Lung (tissue), 12 donors: Measurements from ENCODE around the gene AP2A2. TPM values are rescaled to one million over a fixed set of nuclear protein-coding genes. Genes with fewer than 3 reads are reported as not detected.

Source experiments
- ATAC-seq: fragments of 200-7000 bp; cut with Tn5 transposase; one replicate; pipeline ENCODE4 v1.9.1; 2020; ENCODE audit warnings: moderate number of reproducible peaks; ENCODE audit not compliant: insufficient read depth, low FRiP score
- DNase-seq, 3 donors: peaks; one replicate each; pipeline ENCODE4 v3.0.0-alpha.2; 2013 to 2017
- H3K27ac ChIP-seq, 2 donors: one replicate each; pipeline ENCODE4 v1.5.1; 2013; ENCODE audit warnings: mild to moderate bottlenecking in 2 of 2, moderate library complexity in 2 of 2, control low read depth in 1 of 2, inconsistent platforms in 1 of 2, low read depth in 1 of 2, low read length in 1 of 2
- H3K27me3 ChIP-seq, 3 donors: one replicate each; pipeline ENCODE4 v1.5.1; 2013; ENCODE audit warnings: low read length in 2 of 3; ENCODE audit not compliant: control insufficient read depth in 3 of 3, insufficient read depth in 3 of 3
- H3K36me3 ChIP-seq, 4 donors: one replicate each; pipeline ENCODE4 v1.5.1; 2013; ENCODE audit warnings: low read length in 4 of 4, mild to moderate bottlenecking in 1 of 4, moderate library complexity in 1 of 4; ENCODE audit not compliant: control insufficient read depth in 4 of 4, insufficient read depth in 4 of 4
- H3K4me1 ChIP-seq, 5 donors: one replicate each; pipeline ENCODE4 v1.5.1; 2013; ENCODE audit warnings: low read length in 5 of 5, mild to moderate bottlenecking in 2 of 5, moderate library complexity in 1 of 5; ENCODE audit not compliant: control insufficient read depth in 5 of 5, insufficient read depth in 5 of 5
- H3K4me3 ChIP-seq: one replicate; pipeline ENCODE4 v1.5.1; 2013; ENCODE audit warnings: mild to moderate bottlenecking, control low read depth, moderate library complexity
- H3K9ac ChIP-seq, 2 donors: one replicate each; pipeline ENCODE4 v1.5.1; 2013; ENCODE audit warnings: low read length in 2 of 2, control low read depth in 1 of 2; ENCODE audit not compliant: insufficient read depth in 1 of 2
- H3K9me3 ChIP-seq, 4 donors: one replicate each; pipeline ENCODE4 v1.5.1; 2013; ENCODE audit warnings: low read length in 3 of 4, mild to moderate bottlenecking in 1 of 4, moderate library complexity in 1 of 4; ENCODE audit not compliant: control insufficient read depth in 4 of 4, insufficient read depth in 3 of 4
- CTCF ChIP-seq: IDR thresholded peaks from 2 replicates; pipeline ENCODE4 v1.5.1; 2012; ENCODE audit warnings: mild to moderate bottlenecking; ENCODE audit errors: control extremely low read depth, extremely low read depth
- WGBS, 2 donors: extraction: QIAGEN DNeasy Blood & Tissue Kit; methylation state at CpG; one replicate each; pipeline ENCODE4 v1.1.7; 2013; 5-methylcytosine and 5-hydroxymethylcytosine counted together
- polyA plus RNA-seq, 2 donors: library from polyadenylated mRNA; stranded (reverse); fragments of 200-250 nt; gene quantifications; one replicate each; pipeline ENCODE4 v1.2.1, GENCODE V29; 2013
- total RNA-seq, 2 donors: library from RNA; depleted of rRNA in 1 of 2; stranded (reverse); fragments of >200 nt in 1 of 2; gene quantifications; one replicate each; pipeline ENCODE4 v1.2.1, GENCODE V29; 2014 to 2021
- donor health status: control.
- donor health status: control.
- donor health status: Bipolar disorder and iron deficiency.
- donor health status: healthy.
- donor health status: DM: yes; HTN: yes; CAD: no.

AP2A2 gene
- total and polyA plus RNA-seq, 4 donors = 33.8 to 93.2 (median 54.4) TPM

DNA sequence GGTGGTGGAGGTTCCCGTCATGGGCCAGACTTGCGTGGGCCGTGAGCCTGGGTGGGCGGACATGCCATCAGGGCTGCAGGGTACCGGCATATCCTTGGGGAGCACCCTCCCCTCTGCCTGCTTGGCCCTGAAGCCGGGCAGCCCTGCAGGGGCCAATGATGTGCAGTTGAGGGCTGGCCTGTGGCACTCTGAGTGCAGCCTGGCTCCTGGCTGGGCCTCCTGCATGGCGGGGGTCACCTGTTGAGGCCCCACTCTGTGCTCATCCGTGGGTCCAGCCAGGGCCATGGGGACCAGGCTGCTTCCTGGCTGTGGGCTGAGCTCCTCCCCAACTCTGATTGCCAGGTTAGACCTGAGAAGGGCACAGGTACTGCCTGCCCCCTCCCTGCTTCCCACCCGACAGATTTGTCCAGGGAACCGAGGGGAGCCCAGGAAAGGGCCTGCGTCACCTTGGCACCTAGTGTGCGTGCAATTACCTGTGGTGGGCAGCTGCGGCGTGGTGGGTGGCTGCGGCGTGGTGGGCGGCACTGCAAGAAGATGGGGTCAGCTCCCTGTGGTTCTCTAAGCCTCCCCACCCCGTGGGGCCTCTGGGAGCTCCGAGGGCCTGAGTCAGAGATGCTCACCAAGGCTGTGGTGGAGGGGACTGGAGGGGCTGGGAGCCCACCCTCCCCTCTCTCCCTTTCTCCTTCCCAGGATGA, 94.7 kb downstream of the AP2A2 start:
- Histone ChIP-seq H3K36me3 (peaks cover 0 to 10% (median 0%) of the 10 kb centered on the region in 4 donors), H3K9ac (no peak overlapping the region), H3K4me1 (no peaks in the 10 kb centered on the region), H3K4me3 (no peak overlapping the region), H3K9me3 (no peaks in the 10 kb centered on the region), H3K27ac (no peak overlapping the region), H3K27me3 (no peaks in the 10 kb centered on the region)
- ATAC-seq (no peak), DNase-seq (no peak)
- TF ChIP-seq CTCF = no peak
- 94 to 95% methylated on average over 19 of the region's 19 CpGs for WGBS, 2 donors

GRCh38 chr11:1022411-1022810, 96.7 kb downstream of the AP2A2 start:
- H3K4me1 ChIP-seq = no peaks in the 10 kb centered on the region
- WGBS, 2 donors = 92 to 96% methylated on average over 7 of the region's 7 CpGs
- no peak overlapping the region for H3K4me3 ChIP-seq
- no peak for TF ChIP-seq CTCF
- peaks cover 0 to 10% (median 0%) of the 10 kb centered on the region in 4 donors for H3K36me3 ChIP-seq
- no peak overlapping the region for H3K27ac ChIP-seq
- H3K9me3 ChIP-seq = no peaks in the 10 kb centered on the region
- H3K9ac ChIP-seq = no peak overlapping the region
- no peak for DNase-seq
- ATAC-seq = no peak
- no peaks in the 10 kb centered on the region for H3K27me3 ChIP-seq

DNA sequence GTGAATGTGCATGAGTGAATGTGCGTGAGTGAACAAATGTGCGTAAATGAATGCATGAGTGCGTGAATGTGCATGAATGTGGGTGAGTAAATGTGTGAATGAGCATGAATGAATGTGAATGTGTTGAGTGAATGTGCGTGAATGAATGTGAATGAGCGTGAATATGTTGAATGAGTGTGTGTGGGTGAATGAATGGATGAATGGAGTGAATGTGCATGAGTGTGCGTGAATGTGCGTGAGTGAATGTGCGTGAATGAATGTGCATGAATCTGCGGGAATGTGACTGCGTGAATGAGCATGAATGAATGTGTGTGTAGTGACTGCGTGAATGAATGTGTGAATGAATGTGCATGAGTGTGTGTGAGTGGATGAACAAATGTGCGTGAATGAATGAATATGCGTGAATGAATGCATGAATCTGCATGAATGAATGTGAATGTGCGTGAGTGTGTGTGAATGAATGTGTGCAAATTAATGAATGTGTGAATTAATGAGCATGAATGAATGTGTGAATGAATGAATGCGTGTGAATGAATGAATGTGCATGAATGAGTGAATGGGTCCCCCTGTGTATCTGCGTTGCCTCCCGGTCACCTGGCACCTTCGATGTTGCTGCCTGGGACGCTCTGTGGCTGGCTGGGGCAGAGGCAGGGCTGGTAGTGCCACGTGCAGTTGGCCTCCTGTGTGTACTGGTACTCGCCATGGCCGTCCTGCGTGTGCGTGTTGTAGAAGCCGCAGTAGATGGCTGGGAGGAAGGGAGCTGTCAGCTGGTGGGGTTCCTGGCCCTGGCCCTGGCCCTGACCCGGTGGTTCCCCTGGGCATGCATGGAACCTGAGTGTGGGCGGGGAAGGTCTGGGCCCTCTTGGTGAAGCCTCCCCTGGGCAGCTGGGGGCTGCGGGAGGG, 97.5 kb downstream of the AP2A2 start:
- WGBS, 2 donors = 93 to 96% methylated on average over 27 to 28 of the region's 28 CpGs
- no peak for DNase-seq
- ATAC-seq = no peak
- no peak for TF ChIP-seq CTCF
- Histone ChIP-seq H3K36me3 (peaks cover 0 to 10% (median 0%) of the 10 kb centered on the region in 4 donors), H3K9ac (no peak overlapping the region), H3K4me3 (no peak overlapping the region), H3K27ac (no peak overlapping the region), H3K9me3 (no peaks in the 10 kb centered on the region), H3K4me1 (no peaks in the 10 kb centered on the region), H3K27me3 (no peaks in the 10 kb centered on the region)
